Measurements from ENCODE around the gene SRRM4.
"Not testable (repeated sequence)": the region's sequence is repeated elsewhere in the genome, so short reads cannot be mapped to it uniquely, and the experiment has no call there.

Gene SRRM4

DNA sequence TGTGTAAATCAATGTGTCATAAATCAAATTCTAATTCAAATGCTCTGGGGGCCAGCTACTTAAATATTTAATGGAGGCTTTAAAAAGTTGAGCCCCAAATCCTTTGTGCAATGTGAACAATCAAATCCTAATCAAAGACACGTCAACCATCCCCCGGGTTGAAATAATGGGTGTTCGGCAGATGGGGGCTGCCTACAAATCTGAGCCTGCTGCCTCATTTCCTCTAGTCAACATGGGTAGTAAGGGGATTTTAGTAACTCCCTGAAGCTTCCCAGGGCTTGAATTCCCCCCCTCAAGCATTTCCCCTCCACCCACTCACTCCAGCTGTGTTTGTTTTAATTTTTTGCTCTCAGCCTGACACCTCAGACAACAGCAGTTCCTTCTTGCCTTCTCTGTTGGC lies 37.8 kb downstream of the SRRM4 start:
- DNase-seq (ENCODE audit: low read depth in 1 of 2, low spot score in 1 of 2) = no peak
- H3K27ac ChIP-seq (replicated peaks) = no peak overlapping the region
- H3K4me3 ChIP-seq (replicated peaks; ENCODE audit: insufficient read depth, low read length) = no peak overlapping the region
- TF ChIP-seq GABPA (IDR thresholded peaks at IDR 0.05; ENCODE audit: low read depth) = no peak
- TF ChIP-seq, protein P1, sequence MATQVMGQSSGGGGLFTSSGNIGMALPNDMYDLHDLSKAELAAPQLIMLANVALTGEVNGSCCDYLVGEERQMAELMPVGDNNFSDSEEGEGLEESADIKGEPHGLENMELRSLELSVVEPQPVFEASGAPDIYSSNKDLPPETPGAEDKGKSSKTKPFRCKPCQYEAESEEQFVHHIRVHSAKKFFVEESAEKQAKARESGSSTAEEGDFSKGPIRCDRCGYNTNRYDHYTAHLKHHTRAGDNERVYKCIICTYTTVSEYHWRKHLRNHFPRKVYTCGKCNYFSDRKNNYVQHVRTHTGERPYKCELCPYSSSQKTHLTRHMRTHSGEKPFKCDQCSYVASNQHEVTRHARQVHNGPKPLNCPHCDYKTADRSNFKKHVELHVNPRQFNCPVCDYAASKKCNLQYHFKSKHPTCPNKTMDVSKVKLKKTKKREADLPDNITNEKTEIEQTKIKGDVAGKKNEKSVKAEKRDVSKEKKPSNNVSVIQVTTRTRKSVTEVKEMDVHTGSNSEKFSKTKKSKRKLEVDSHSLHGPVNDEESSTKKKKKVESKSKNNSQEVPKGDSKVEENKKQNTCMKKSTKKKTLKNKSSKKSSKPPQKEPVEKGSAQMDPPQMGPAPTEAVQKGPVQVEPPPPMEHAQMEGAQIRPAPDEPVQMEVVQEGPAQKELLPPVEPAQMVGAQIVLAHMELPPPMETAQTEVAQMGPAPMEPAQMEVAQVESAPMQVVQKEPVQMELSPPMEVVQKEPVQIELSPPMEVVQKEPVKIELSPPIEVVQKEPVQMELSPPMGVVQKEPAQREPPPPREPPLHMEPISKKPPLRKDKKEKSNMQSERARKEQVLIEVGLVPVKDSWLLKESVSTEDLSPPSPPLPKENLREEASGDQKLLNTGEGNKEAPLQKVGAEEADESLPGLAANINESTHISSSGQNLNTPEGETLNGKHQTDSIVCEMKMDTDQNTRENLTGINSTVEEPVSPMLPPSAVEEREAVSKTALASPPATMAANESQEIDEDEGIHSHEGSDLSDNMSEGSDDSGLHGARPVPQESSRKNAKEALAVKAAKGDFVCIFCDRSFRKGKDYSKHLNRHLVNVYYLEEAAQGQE (IDR thresholded peaks at IDR 0.05; ENCODE audit: insufficient replicate concordance, low read depth) = no peak
- no peak for TF ChIP-seq POLR2AphosphoS5 (IDR thresholded peaks at IDR 0.05; ENCODE audit: low read depth)
- H3K27me3 ChIP-seq (ENCODE audit: insufficient read depth, poor library complexity, severe bottlenecking) = no peaks in the 10 kb centered on the region

DNA sequence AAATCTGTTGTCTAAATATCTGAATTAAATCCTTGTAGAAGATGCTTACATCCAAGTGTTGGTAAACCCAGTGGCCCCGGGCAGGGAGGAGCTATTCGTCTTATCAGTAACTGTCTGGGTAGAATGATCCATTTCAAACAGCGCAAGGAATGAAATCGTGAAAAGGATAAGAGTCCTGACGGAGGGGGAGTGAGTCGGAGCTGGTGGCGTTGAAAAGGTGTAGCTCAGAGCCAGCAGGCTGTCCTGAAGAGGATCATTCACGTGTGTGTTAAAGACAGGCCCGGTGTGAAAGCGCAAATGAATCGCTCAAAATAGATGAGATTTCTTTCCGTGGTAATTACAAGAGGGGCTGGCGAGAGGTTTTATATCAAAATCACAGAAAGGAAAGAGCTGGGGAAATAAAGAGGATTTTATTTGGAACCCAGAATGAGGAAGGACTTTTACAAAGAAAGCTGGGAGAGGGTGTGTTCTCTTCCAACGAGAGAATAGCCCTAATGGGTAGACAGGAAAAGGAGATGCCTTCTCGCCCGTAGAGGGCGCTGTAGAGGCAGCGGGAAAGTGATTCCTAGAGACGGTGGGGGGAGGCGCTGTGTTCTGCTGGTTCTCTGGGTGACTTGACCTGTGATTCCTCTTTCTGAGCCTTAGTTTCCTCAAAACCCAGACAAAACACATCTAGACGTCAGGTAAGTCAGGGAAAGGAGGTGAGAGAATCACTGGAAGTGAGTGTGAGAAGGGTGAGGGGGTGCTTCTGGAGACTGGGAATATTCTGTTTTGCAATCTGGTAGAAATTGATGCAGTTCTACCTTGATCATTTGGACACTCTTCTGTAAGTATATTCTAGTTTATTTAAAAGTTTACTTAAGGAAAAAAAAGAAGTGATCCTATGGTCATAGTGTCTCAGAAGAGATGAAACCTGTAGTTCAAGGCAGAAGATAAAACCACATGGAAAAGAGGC lies 39.3 kb downstream of the SRRM4 start:
- Histone ChIP-seq H3K27ac (replicated peaks) (no peak overlapping the region), H3K4me3 (replicated peaks; ENCODE audit: insufficient read depth, low read length) (no peak overlapping the region), H3K27me3 (ENCODE audit: insufficient read depth, poor library complexity, severe bottlenecking) (no peaks in the 10 kb centered on the region)
- peak in 1 of 2 experiments; percentile 22 for DNase-seq (ENCODE audit: low read depth in 1 of 2, low spot score in 1 of 2)
- TF ChIP-seq POLR2AphosphoS5 (IDR thresholded peaks at IDR 0.05; ENCODE audit: low read depth) = no peak
- TF ChIP-seq, protein P2, sequence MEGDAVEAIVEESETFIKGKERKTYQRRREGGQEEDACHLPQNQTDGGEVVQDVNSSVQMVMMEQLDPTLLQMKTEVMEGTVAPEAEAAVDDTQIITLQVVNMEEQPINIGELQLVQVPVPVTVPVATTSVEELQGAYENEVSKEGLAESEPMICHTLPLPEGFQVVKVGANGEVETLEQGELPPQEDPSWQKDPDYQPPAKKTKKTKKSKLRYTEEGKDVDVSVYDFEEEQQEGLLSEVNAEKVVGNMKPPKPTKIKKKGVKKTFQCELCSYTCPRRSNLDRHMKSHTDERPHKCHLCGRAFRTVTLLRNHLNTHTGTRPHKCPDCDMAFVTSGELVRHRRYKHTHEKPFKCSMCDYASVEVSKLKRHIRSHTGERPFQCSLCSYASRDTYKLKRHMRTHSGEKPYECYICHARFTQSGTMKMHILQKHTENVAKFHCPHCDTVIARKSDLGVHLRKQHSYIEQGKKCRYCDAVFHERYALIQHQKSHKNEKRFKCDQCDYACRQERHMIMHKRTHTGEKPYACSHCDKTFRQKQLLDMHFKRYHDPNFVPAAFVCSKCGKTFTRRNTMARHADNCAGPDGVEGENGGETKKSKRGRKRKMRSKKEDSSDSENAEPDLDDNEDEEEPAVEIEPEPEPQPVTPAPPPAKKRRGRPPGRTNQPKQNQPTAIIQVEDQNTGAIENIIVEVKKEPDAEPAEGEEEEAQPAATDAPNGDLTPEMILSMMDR (IDR thresholded peaks at IDR 0.05; ENCODE audit: insufficient read depth, low read length) = peak; percentile 44

DNA sequence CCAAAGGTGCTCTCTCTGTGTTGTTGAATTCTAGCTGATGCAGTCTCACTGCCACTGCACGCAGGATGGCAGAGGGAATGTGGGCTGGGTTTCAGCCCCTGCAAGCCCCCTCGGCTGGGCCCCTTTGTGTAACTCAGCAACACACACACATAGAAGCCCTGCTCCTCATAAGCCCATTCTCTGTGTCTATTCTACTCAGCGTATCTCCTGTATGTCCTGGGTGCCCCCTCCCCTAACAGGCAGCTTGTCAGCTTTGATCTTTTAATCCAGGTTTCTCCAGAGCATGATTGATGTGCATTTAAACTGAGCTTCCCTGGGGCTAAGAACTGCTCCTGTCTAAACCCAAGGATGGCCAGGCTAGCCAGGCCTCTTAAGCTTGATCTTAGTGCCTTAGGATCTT lies 43.0 kb downstream of the SRRM4 start:
- TF ChIP-seq POLR2AphosphoS5 (IDR thresholded peaks at IDR 0.05; ENCODE audit: low read depth) = no peak
- TF ChIP-seq, protein P1 (IDR thresholded peaks at IDR 0.05; ENCODE audit: insufficient replicate concordance, low read depth) = no peak
- TF ChIP-seq, protein P2 (IDR thresholded peaks at IDR 0.05; ENCODE audit: insufficient read depth, low read length) = no peak
- TF ChIP-seq SPI1 (IDR thresholded peaks at IDR 0.05; ENCODE audit: borderline replicate concordance, low read depth) = no peak
- TF ChIP-seq GABPA (IDR thresholded peaks at IDR 0.05; ENCODE audit: low read depth) = no peak
- Histone ChIP-seq H3K27me3 (ENCODE audit: insufficient read depth, poor library complexity, severe bottlenecking) (no peaks in the 10 kb centered on the region), H3K27ac (replicated peaks) (no peak overlapping the region), H3K4me3 (replicated peaks; ENCODE audit: insufficient read depth, low read length) (no peak overlapping the region)
- no peak for DNase-seq (ENCODE audit: low read depth in 1 of 2, low spot score in 1 of 2)

DNA sequence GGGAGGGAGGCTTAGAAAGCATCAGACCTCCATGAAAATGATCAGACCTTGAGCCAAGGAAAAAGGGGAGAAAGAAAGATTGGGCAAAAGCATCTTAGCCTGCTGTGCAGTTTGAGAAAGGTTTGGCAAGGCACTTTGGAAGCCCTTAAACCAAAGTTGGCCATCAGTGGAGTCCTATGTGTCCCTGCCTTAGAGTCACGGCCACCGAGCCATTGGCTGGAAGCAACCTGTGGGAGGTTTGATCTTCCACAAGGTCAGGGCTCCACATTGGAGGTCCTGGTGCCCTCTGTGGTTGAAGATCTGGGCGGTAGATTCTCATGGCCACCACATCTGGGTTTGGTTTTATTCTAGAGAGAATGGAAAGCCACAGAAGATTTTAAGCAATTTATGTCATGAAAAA lies 44.4 kb downstream of the SRRM4 start:
- no peak overlapping the region for H3K4me3 ChIP-seq (replicated peaks; ENCODE audit: insufficient read depth, low read length)
- DNase-seq (ENCODE audit: low read depth in 1 of 2, low spot score in 1 of 2) = no peak
- TF ChIP-seq, protein P1 (IDR thresholded peaks at IDR 0.05; ENCODE audit: insufficient replicate concordance, low read depth) = no peak
- no peak for TF ChIP-seq SPI1 (IDR thresholded peaks at IDR 0.05; ENCODE audit: borderline replicate concordance, low read depth)
- TF ChIP-seq, protein P2 (IDR thresholded peaks at IDR 0.05; ENCODE audit: insufficient read depth, low read length) = no peak
- no peak for TF ChIP-seq GABPA (IDR thresholded peaks at IDR 0.05; ENCODE audit: low read depth)
- no peak for TF ChIP-seq POLR2AphosphoS5 (IDR thresholded peaks at IDR 0.05; ENCODE audit: low read depth)
- H3K27me3 ChIP-seq (ENCODE audit: insufficient read depth, poor library complexity, severe bottlenecking) = no peaks in the 10 kb centered on the region
- H3K27ac ChIP-seq (replicated peaks) = no peak overlapping the region

DNA sequence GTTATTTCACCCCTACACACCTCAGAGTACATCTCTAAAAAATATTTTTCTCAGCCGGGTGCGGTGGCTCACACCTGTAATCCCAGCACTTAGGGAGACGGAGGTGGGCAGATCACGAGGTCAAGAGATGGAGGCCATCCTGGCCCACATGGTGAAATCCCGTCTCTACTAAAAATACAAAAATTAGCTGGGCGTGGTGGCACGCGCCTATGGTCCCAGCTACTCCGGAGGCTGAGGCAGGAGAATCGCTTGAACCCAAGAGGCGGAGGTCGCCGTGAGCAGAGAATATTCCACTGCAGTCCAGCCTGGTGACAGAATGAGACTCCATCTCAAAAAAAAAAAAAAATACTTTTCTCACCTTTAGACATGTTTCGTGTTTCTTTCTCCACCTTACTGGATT lies 52.0 kb downstream of the SRRM4 start:
- H3K4me3 ChIP-seq (replicated peaks; ENCODE audit: insufficient read depth, low read length); H3K27me3 ChIP-seq (ENCODE audit: insufficient read depth, poor library complexity, severe bottlenecking); H3K27ac ChIP-seq (replicated peaks); DNase-seq (ENCODE audit: low read depth in 1 of 2, low spot score in 1 of 2): not testable (repeated sequence)

Data from HL-60 (cell line).